Retinal pigment epithelial cell (primary cell): ENCODE data around the gene TBCB.

Source experiments
- DNase-seq: peaks from one replicate; pipeline ENCODE4 v3.0.0-alpha.2; 2010; ENCODE audit warnings: low read depth
- H3K4me3 ChIP-seq: 2 replicates; pipeline ENCODE4 v1.5.1; 2011; ENCODE audit warnings: mild to moderate bottlenecking, low read length, control low read depth, moderate library complexity
- CTCF ChIP-seq: conservative IDR thresholded peaks from 2 replicates; pipeline ENCODE4 v1.5.1; 2011; ENCODE audit warnings: low read depth, low read length, control low read depth, inconsistent platforms

The TBCB gene

GRCh38 chr19:36110487-36111199, 4.6 kb upstream of the TBCB start, which contains the start of gene OVOL3:
Gene OVOL3, plus strand, starts transcription at chr19:36111143. Its CDS starts 60 bp downstream, at chr19:36111203.
- no peak for TF ChIP-seq CTCF
- no peak for DNase-seq
- H3K4me3 ChIP-seq = no peak within 1 kb of the TSS

DNA sequence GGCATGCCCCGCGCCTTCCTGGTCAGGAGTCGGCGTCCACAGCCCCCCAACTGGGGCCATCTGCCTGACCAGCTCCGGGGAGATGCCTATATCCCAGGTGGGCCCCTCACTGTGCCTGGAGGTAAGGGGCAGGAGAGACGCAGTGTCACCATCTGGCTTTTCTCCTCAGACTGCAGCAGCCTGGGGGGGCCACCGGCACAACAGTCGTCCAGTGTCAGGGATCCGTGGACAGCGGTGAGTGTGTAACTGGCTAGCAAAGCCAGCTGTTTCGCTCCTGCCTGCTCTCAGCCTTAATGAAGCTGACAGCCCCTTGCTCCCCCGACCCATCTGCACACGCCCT, 4.1 kb upstream of the TBCB start:
- TF ChIP-seq CTCF = no peak
- no peak for DNase-seq
- H3K4me3 ChIP-seq = no peak overlapping the region

GRCh38 chr19:36112678-36113077, 2.6 kb upstream of the TBCB start:
- H3K4me3 ChIP-seq = no peak overlapping the region
- no peak for DNase-seq
- TF ChIP-seq CTCF = no peak

DNA sequence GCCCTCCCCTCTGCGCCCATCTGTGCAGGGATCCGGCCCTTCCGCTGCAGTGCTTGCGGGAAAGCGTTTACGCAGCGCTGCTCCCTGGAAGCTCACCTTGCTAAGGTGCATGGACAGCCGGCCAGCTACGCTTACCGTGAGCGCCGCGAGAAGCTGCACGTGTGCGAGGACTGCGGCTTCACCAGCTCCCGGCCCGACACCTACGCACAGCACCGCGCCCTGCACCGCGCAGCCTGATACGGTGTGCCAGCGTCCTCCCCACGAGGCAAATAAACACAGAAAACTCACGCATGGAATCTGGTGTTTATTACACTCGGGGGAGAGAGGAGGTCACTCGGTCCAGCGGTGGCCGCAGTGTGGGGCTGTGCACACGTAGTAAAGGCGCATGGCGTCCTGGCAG, 1.8 kb upstream of the TBCB start:
- TF ChIP-seq CTCF = no peak
- no peak for DNase-seq
- H3K4me3 ChIP-seq = peak overlapping the region; percentile 93

DNA sequence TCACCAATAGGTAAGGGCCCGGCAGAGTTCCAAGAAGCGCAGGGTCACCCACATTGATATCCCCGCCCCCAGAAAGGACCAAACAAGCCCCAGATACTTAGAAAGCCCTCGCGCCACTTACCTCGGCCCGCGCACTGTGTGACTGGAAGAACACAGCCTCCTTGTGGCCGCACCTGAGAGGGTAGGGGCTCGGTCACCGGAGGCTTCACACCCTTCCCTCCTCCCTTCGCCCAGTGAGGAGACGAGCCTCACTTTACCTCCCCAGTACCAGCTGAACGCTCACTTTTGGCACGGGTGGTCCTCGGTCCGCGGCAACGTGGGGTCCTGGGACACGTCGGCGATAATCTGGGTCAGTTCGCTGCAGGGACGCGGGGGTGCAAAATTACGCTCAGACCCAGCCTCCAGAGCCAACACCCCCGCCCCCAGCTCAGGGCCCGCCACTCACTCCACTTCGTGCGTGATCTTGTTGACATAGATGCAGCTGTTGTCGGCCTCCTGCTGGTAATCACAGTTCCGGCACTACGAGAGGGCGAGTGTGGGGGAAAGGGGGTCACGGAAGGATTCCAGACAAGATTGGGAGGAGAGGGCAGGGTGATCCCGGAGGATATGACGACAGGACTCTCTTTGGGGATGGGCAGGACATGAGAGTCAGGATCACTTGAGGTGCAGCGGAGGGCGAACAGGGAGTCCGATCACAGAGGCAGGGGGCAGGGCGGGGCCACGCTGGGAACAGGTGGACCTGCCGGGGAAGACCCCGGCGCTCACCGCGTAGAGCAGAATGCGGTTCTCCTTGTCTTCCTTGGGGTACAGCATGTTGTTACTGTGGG, 1.2 kb upstream of the TBCB start:
- no peak for DNase-seq
- peak overlapping the region; percentile 93 for H3K4me3 ChIP-seq
- TF ChIP-seq CTCF = peak; percentile 43

DNA sequence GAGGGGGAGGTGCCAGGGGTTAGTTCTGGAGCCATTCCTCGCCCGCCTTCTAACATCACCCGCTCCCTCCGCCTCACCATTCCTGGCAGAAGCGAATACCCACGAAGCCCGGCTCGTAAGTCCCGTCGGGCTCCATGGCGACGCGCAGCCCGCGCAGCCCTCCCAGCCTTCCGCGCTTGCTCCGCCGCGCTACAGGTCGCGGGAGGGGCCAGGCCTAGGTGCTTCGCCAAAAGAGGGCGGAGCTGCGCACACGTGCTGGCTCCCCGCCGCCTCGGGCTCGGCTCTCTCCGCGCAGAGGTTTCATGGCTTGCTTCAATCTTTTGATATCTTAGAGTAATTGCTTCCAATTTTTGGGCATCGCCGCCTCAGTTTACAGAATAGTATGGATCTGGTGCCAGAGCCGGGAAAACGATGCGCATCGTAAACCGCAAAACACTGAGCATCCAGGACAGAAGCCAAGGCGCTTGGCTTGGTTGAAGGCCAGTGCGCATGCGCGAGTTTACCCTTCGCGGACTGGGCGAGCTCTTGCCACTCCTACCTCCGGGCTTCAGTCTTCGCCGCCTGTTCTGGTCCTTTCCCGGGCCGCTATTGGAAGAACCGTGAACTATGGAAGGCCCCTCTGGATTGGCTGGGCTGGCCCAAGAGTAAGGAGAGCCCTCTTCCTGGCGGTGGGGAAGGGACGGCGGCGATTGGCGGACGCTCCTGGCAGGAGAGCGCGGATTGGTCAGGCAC, 381 bp upstream of the TBCB start, which contains the start of gene POLR2I:
Gene POLR2I, minus strand, starts transcription at position 155 of the 732 bp plus-strand sequence. Its CDS starts 19 bp downstream, at position 136.
- DNase-seq = peak; percentile 99
- TF ChIP-seq CTCF = no peak
- H3K4me3 ChIP-seq = peak within 1 kb of the TSS; percentile 93
